ENCODE results near the gene UBA6. TPM values are rescaled to one million over a fixed set of nuclear protein-coding genes. Genes with fewer than 3 reads are reported as not detected.

UBA6 gene
- total RNA-seq, 2 donors from 2014 or later: 28.3 to 94.5 TPM

DNA sequence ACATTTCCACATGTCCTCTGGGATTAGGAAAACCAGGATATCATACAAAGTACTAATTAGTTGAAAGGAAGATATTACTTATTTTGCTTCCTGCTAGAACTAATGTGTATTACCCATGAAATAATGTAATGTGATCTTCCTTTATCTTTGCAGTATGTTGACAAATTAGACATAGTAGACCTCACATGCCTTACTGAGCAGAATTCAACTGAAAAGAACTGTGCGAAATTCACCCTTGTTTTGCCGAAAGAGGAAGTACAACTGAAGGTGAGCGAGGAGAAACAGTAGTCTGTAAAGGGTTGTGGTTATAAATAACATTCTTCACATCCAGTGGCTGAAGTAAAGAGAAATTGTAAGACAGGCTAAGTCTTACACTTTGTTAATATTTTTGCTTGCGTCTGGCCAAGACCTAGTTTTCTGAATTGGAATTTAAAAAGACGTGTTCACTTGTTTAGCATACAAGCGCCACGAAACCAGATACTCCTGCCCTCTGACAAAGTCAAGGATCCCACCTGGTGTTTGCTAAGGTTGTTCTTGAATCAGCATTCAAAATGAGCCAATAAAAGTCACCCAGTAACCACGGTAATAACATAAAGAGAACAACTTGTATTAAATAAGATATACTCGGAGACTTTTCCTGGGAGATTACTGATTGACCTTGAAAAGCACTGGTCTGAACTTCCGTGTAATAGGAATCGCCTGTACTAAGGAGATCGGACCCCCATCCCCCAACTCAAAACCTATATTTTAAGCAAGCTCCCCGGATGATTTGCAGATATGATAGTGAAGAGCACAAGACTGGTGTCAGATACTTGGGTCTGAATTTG lies 125.5 kb downstream of the UBA6 start:
- H3K36me3 ChIP-seq: no peaks in the 10 kb centered on the region
- H3K4me1 ChIP-seq (ENCODE audit: control insufficient read depth in 1 of 2, low read depth in 2 of 2): no peaks in the 10 kb centered on the region
- no peak overlapping the region for H3K4me3 ChIP-seq
- ATAC-seq (ENCODE audit: insufficient number of reproducible peaks, low FRiP score, low read depth): no peak
- no peak for DNase-seq (ENCODE audit: low spot score)
- TF ChIP-seq, protein P1, sequence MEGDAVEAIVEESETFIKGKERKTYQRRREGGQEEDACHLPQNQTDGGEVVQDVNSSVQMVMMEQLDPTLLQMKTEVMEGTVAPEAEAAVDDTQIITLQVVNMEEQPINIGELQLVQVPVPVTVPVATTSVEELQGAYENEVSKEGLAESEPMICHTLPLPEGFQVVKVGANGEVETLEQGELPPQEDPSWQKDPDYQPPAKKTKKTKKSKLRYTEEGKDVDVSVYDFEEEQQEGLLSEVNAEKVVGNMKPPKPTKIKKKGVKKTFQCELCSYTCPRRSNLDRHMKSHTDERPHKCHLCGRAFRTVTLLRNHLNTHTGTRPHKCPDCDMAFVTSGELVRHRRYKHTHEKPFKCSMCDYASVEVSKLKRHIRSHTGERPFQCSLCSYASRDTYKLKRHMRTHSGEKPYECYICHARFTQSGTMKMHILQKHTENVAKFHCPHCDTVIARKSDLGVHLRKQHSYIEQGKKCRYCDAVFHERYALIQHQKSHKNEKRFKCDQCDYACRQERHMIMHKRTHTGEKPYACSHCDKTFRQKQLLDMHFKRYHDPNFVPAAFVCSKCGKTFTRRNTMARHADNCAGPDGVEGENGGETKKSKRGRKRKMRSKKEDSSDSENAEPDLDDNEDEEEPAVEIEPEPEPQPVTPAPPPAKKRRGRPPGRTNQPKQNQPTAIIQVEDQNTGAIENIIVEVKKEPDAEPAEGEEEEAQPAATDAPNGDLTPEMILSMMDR (IDR thresholded peaks at IDR 0.05): no peak
- no peaks in the 10 kb centered on the region for H3K27me3 ChIP-seq (replicated peaks; ENCODE audit: insufficient read depth)
- no peak overlapping the region for H3K27ac ChIP-seq
- H3K9me3 ChIP-seq: no peaks in the 10 kb centered on the region

DNA sequence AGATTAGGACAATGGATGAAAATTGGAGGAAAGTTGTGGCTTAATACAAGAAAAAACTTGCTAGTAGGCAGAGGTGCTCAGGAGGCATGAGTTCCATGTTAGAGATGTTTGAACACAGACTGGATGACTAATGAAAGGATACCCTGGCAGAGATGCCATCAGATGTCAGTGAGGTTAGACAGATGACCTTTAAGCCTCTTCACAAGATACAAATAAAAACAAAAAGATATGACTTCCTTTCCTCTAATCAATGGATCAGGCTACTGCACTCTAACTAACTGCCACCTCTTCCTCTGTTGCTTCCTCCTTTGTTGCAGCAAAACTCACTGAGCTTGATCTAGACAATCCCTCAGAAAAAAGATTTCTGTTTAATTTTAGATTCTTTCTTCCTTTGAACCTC lies 127.8 kb downstream of the UBA6 start:
- Histone ChIP-seq H3K4me1 (ENCODE audit: control insufficient read depth in 1 of 2, low read depth in 2 of 2) (no peaks in the 10 kb centered on the region), H3K27me3 (replicated peaks; ENCODE audit: insufficient read depth) (no peaks in the 10 kb centered on the region), H3K4me3 (no peak overlapping the region), H3K36me3 (no peaks in the 10 kb centered on the region), H3K27ac (no peak overlapping the region), H3K9me3 (no peaks in the 10 kb centered on the region)
- TF ChIP-seq, protein P1 (IDR thresholded peaks at IDR 0.05): no peak
- ATAC-seq (ENCODE audit: insufficient number of reproducible peaks, low FRiP score, low read depth): no peak
- DNase-seq (ENCODE audit: low spot score): no peak

DNA sequence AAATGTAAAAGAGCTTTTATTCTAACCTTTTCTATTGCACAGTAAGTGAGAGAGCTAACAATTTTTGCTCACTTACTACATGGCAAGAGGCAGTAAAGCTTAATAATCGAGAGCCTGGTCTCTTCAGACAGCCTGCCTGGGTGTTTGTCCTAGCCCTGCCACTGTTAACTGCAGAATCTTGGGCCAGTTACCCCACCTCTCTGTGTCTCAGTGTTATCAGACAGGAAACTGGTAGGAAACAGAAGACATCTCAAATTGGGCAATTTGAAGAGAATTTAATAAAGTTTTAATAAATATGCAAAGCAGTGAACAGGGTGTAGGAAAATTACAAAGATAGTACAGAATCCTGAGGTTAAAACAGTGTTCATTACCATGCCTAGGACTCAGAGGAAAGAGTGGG lies 129.0 kb downstream of the UBA6 start:
- no peak overlapping the region for H3K27ac ChIP-seq
- ATAC-seq (ENCODE audit: insufficient number of reproducible peaks, low FRiP score, low read depth) (no peak), DNase-seq (ENCODE audit: low spot score) (no peak)
- H3K4me1 ChIP-seq (ENCODE audit: control insufficient read depth in 1 of 2, low read depth in 2 of 2): no peaks in the 10 kb centered on the region
- TF ChIP-seq, protein P1 (IDR thresholded peaks at IDR 0.05): no peak
- H3K36me3 ChIP-seq: no peaks in the 10 kb centered on the region
- H3K9me3 ChIP-seq: no peaks in the 10 kb centered on the region
- no peaks in the 10 kb centered on the region for H3K27me3 ChIP-seq (replicated peaks; ENCODE audit: insufficient read depth)
- H3K4me3 ChIP-seq: no peak overlapping the region

DNA sequence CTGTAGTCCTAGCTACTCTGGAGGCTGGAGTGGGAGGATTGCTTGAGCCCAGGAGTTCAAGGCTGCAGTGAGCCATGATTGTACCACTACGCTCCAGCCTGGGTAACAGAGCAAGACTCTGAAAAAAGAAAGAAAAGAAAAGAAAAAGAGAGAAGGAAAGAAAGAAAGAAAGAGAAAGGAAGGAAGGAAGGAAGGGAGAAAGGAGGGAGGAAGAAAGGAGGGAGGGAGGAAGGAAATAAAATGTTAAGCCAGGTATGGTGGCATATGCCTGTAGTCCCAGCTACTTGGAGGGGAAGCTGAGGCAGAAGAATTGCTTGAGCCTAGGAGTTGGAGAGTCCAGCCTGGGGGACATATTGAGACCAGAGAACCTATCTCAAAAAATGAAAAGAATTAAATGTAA lies 130.4 kb downstream of the UBA6 start:
- no peaks in the 10 kb centered on the region for H3K9me3 ChIP-seq
- H3K36me3 ChIP-seq: no peaks in the 10 kb centered on the region
- H3K4me3 ChIP-seq: no peak overlapping the region
- H3K27me3 ChIP-seq (replicated peaks; ENCODE audit: insufficient read depth): no peaks in the 10 kb centered on the region
- TF ChIP-seq, protein P1 (IDR thresholded peaks at IDR 0.05): no peak
- no peak for ATAC-seq (ENCODE audit: insufficient number of reproducible peaks, low FRiP score, low read depth)
- no peaks in the 10 kb centered on the region for H3K4me1 ChIP-seq (ENCODE audit: control insufficient read depth in 1 of 2, low read depth in 2 of 2)
- no peak for DNase-seq (ENCODE audit: low spot score)
- H3K27ac ChIP-seq: no peak overlapping the region

DNA sequence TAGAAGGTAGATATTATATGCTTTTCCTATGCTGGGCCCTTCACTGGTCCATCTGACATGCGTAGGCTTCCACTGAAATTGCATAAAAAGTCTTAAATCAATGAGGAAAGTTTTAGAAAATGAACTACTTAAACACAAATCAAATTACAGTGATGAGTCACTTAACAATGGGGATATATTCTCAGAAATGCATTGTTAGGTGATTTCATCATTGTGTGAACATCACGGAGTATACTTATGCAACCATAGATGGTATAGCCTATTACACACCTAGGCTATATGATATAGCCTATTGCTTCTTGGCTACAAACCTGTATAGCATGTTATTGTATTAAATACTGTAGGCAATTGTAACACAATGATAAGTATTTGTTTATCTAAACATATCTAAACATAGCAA lies 132.1 kb downstream of the UBA6 start:
- ATAC-seq (ENCODE audit: insufficient number of reproducible peaks, low FRiP score, low read depth) (no peak), DNase-seq (ENCODE audit: low spot score) (no peak)

More for the DNA sequence above, 132.1 kb downstream of the UBA6 start:
- no peaks in the 10 kb centered on the region for H3K36me3 ChIP-seq
- H3K9me3 ChIP-seq: no peaks in the 10 kb centered on the region
- no peaks in the 10 kb centered on the region for H3K27me3 ChIP-seq (replicated peaks; ENCODE audit: insufficient read depth)
- no peak overlapping the region for H3K27ac ChIP-seq
- H3K4me1 ChIP-seq (ENCODE audit: control insufficient read depth in 1 of 2, low read depth in 2 of 2): no peaks in the 10 kb centered on the region
- TF ChIP-seq, protein P1 (IDR thresholded peaks at IDR 0.05): no peak
- H3K4me3 ChIP-seq: no peak overlapping the region
